HL-60 (cell line): ENCODE results near the gene TBC1D22A.

ENCODE experiments used
- DNase-seq, 2 experiments: peaks; one replicate each; pipeline ENCODE4 v3.0.0-alpha.2; 2010 to 2020; ENCODE audit warnings: low read depth in 1 of 2, low spot score in 1 of 2
- H3K27ac ChIP-seq: fragments of 250-450 bp; sonication (Bioruptor Pico); replicated peaks from 2 replicates; pipeline ENCODE4 v1.5.1; 2020; ENCODE audit warnings: mild to moderate bottlenecking, moderate library complexity
- H3K27me3 ChIP-seq: fragments of 250-450 bp; sonication (Bioruptor Pico); 2 replicates; pipeline ENCODE4 v1.5.1; 2021; ENCODE audit warnings: mild to moderate bottlenecking, moderate library complexity; ENCODE audit not compliant: insufficient read depth, poor library complexity, severe bottlenecking
- H3K4me3 ChIP-seq: replicated peaks from 2 replicates; pipeline ENCODE4 v1.5.1; 2011; ENCODE audit warnings: mild to moderate bottlenecking, control low read depth, low read length; ENCODE audit not compliant: insufficient read depth
- CTCF ChIP-seq: IDR thresholded peaks from one replicate; pipeline ENCODE4 v1.5.1; 2011; ENCODE audit warnings: low read length, control low read depth, inconsistent platforms; ENCODE audit not compliant: insufficient read depth
- GABPA ChIP-seq: IDR thresholded peaks from 2 replicates; pipeline ENCODE4 v1.6.1; 2012; ENCODE audit warnings: low read depth
- POLR2AphosphoS5 ChIP-seq: IDR thresholded peaks from 2 replicates; pipeline ENCODE4 v1.6.1; 2012; ENCODE audit warnings: low read depth
- REST ChIP-seq: IDR thresholded peaks from 2 replicates; pipeline ENCODE4 v1.6.1; 2012; ENCODE audit warnings: low read depth; ENCODE audit not compliant: insufficient replicate concordance
- SPI1 ChIP-seq: IDR thresholded peaks from 2 replicates; pipeline ENCODE4 v1.6.1; 2012; ENCODE audit warnings: low read depth, mild to moderate bottlenecking, borderline replicate concordance

The TBC1D22A gene

GRCh38 chr22:46730568-46731245 lies 31.7 kb upstream of the TBC1D22A start:
- Histone ChIP-seq H3K27ac (no peak overlapping the region), H3K27me3 (no peaks in the 10 kb centered on the region), H3K4me3 (no peak overlapping the region)
- TF ChIP-seq CTCF (no peak), GABPA (no peak), REST (no peak), SPI1 (no peak), POLR2AphosphoS5 (no peak)
- DNase-seq, result no peak

- Histone ChIP-seq H3K27me3 (no peaks in the 10 kb centered on the region), H3K27ac (no peak overlapping the region), H3K4me3 (no peak overlapping the region)
- TF ChIP-seq REST (no peak), GABPA (no peak), POLR2AphosphoS5 (no peak), SPI1 (no peak), CTCF (no peak)
- no peak for DNase-seq
Measured at GRCh38 chr22:46731246-46732040, 31.0 kb upstream of the TBC1D22A start.

GRCh38 chr22:46732041-46732379 lies 30.4 kb upstream of the TBC1D22A start:
- no peak overlapping the region for H3K27ac ChIP-seq
- no peaks in the 10 kb centered on the region for H3K27me3 ChIP-seq
- no peak for DNase-seq
- TF ChIP-seq POLR2AphosphoS5 (no peak), SPI1 (no peak), GABPA (no peak), CTCF (no peak), REST (no peak)
- H3K4me3 ChIP-seq, result no peak overlapping the region
